K562 (cell line): ENCODE measurements around the gene RECQL5. TPM values are rescaled to one million over a fixed set of nuclear protein-coding genes. Genes with fewer than 3 reads are reported as not detected.

ENCODE experiments used
- ATAC-seq: fragments of 200-7000 bp; cut with Tn5 transposase; 3 replicates; pipeline ENCODE4 v1.9.1; 2020; ENCODE audit warnings: moderate library complexity
- BruUV-seq: library from RNA; stranded (reverse); fragments of 400-500 nt; replicated peaks from 2 replicates; lab custom pipeline; 2021; lab: Mats Ljungman, UMichigan
- CTCF ChIA-PET: fragments of 300-600 bp; formaldehyde crosslinking; extraction: SDS; loops from one replicate; lab custom pipeline; 2021; ENCODE audit warnings: low intra/inter-chr PET ratio; lab: Yijun Ruan, JAX
- POLR2A ChIA-PET: fragments of 300-600, 350-650 bp; sonication (Branson Sonifier 250); formaldehyde crosslinking; extraction: SDS; loops from one replicate; lab custom pipeline; 2021; ENCODE audit warnings: antibody characterized with exemption, inconsistent platforms; lab: Yijun Ruan, JAX
- DNase-seq, 4 experiments: peaks; one replicate each; pipeline versions ENCODE4 v3.0.0 to v3.0.0-alpha.2; 2011 to 2018; ENCODE audit warnings: low spot score in 3 of 4, mixed read lengths in 3 of 4; ENCODE audit errors: extremely low read depth in 1 of 4
- FAIRE-seq: peaks from 2 replicates; lab custom pipeline; 2011; peaks lifted over from hg19 to GRCh38; lab: Jason Lieb, UNC
- H2AFZ ChIP-seq: 2 replicates; pipeline ENCODE4 v1.6.0; 2011; ENCODE audit warnings: low read depth, low read length, control low read depth, inconsistent platforms
- H3K27ac ChIP-seq: fragments of 200-600 bp; 3 replicates; pipeline ENCODE4 v1.8.0; 2011; ENCODE audit warnings: low read depth, mild to moderate bottlenecking, control low read depth, inconsistent platforms, low read length, moderate library complexity, mixed read lengths; ENCODE audit errors: extremely low read depth
- H3K27me3 ChIP-seq, 2 experiments: fragments of 300-600 bp in 1 of 2; 2 replicates in 1 of 2; 3 replicates in 1 of 2; pipeline versions ENCODE4 v1.6.0 to v1.8.0; 2011; ENCODE audit warnings: inconsistent platforms in 2 of 2, low read length in 2 of 2, mild to moderate bottlenecking in 1 of 2, mixed read lengths in 1 of 2, moderate library complexity in 1 of 2; ENCODE audit not compliant: control insufficient read depth in 2 of 2, insufficient read depth in 2 of 2
- H3K36me3 ChIP-seq: fragments of 300-600 bp; 3 replicates; pipeline ENCODE4 v1.8.0; 2011; ENCODE audit warnings: mild to moderate bottlenecking, low read length, inconsistent platforms; ENCODE audit not compliant: control insufficient read depth, insufficient read depth
- H3K4me1 ChIP-seq, 2 experiments: fragments of 200-600 bp in 1 of 2; replicated peaks in 1 of 2; 2 replicates in 1 of 2; 3 replicates in 1 of 2; pipeline versions ENCODE4 v1.5.1 to v1.8.0; 2011; ENCODE audit warnings: inconsistent platforms in 2 of 2, low read length in 2 of 2, mild to moderate bottlenecking in 1 of 2, mixed read lengths in 1 of 2, moderate library complexity in 1 of 2; ENCODE audit not compliant: control insufficient read depth in 2 of 2, insufficient read depth in 2 of 2
- H3K4me2 ChIP-seq: 2 replicates; pipeline ENCODE4 v1.6.1; 2011; ENCODE audit warnings: low read length, control low read depth, inconsistent platforms, mixed read lengths; ENCODE audit not compliant: insufficient read depth
- H3K4me3 ChIP-seq: fragments of 200-600 bp; sonication (generic), shearing (Covaris generic); 2 replicates; pipeline ENCODE4 v1.5.1; 2016; ENCODE audit warnings: control low read depth, inconsistent platforms
- H3K79me2 ChIP-seq: fragments of 200-600 bp; 3 replicates; pipeline ENCODE4 v1.8.0; 2011; ENCODE audit warnings: low read length, inconsistent platforms; ENCODE audit not compliant: control insufficient read depth, insufficient read depth
- H3K9ac ChIP-seq, 2 experiments: 2 replicates each; pipeline versions ENCODE4 v1.6.0 to v1.6.1; 2011; ENCODE audit warnings: low read depth in 2 of 2, low read length in 2 of 2, control low read depth in 1 of 2, inconsistent platforms in 1 of 2, mild to moderate bottlenecking in 1 of 2, mixed read lengths in 1 of 2; ENCODE audit not compliant: insufficient read depth in 1 of 2
- H3K9me1 ChIP-seq: one replicate; pipeline ENCODE4 v1.6.0; 2011; ENCODE audit warnings: inconsistent platforms, mild to moderate bottlenecking, low read length, moderate library complexity; ENCODE audit not compliant: control insufficient read depth, insufficient read depth
- H3K9me3 ChIP-seq: replicated peaks from 2 replicates; pipeline ENCODE4 v1.5.1; 2011; ENCODE audit warnings: low read depth, low read length, inconsistent platforms; ENCODE audit not compliant: control insufficient read depth, insufficient read depth
- H4K20me1 ChIP-seq: replicated peaks from 2 replicates; pipeline ENCODE4 v1.6.1; 2011; ENCODE audit warnings: low read length, inconsistent platforms, mixed read lengths; ENCODE audit not compliant: control insufficient read depth, insufficient read depth
- BCOR ChIP-seq: fragments of 450-650 bp; IDR thresholded peaks from 2 replicates; pipeline ENCODE4 v1.6.1; 2016
- CREB1 ChIP-seq, 2 experiments: sonication (generic) in 1 of 2; formaldehyde crosslinking in 1 of 2; IDR thresholded peaks; 2 replicates each; pipeline versions ENCODE4 v1.6.1 to v1.8.0; 2012 to 2022; ENCODE audit warnings: inconsistent platforms in 1 of 2, mild to moderate bottlenecking in 1 of 2, missing genetic modification reagents in 1 of 2, moderate library complexity in 1 of 2
- KHSRP ChIP-seq: fragments of 450-650 bp; IDR thresholded peaks from 2 replicates; pipeline ENCODE4 v1.6.1; 2017
- POLR2G ChIP-seq: fragments of 200-400 bp; formaldehyde crosslinking; IDR thresholded peaks from 2 replicates; pipeline ENCODE4 v1.6.1; 2017; ENCODE audit warnings: low read depth, mild to moderate bottlenecking, antibody characterized with exemption, low read length, moderate library complexity
- STAG1 ChIP-seq: sonication (generic); formaldehyde crosslinking; IDR thresholded peaks from 2 replicates; pipeline ENCODE4 v1.5.0; 2020; ENCODE audit warnings: missing genetic modification reagents, borderline replicate concordance
- ZNF407 ChIP-seq: fragments of 450-650 bp; IDR thresholded peaks from 2 replicates; pipeline ENCODE4 v1.6.1; 2016; ENCODE audit warnings: low read depth
- WGBS: fragments of 100-300 bp; shearing (Covaris generic); methylation state at CpG from one replicate; pipeline ENCODE4 v1.1.6; 2016; ENCODE audit warnings: low coverage, mixed read lengths; ENCODE audit not compliant: insufficient coverage; ENCODE audit errors: missing lambda C conversion rate; 5-methylcytosine and 5-hydroxymethylcytosine counted together
- in situ Hi-C: fragments of 300-500 bp; cut with MboI; formaldehyde crosslinking; loops from 4 replicates; pipeline ENCODE4 v1.15.0; 2018; ENCODE audit warnings: inconsistent platforms, mixed read lengths
- intact Hi-C: fragments of 100-400 bp; cut with micrococcal nuclease; formaldehyde crosslinking; loops from 2 replicates; pipeline ENCODE4 v1.14.2; 2022
- polyA plus RNA-seq, 8 experiments: library from polyadenylated mRNA; depleted of rRNA in 4 of 8; stranded (reverse) in 5 of 8; unstranded in 3 of 8; fragments of >200 nt; fragmentation: Nextera tagmentation in 2 of 8; fragmentation: Illumina TruSeq in 1 of 8; extraction: Ambion mirVana in 2 of 8; extraction: Trizol in 1 of 8; gene quantifications; 2 replicates each; pipeline versions ENCODE4 v1.2.1 to v1.2.3, GENCODE V29; 2011 to 2014; ENCODE audit warnings: inconsistent platforms in 1 of 8, missing spikeins in 1 of 8
- total RNA-seq, 7 experiments: library from RNA; depleted of rRNA in 6 of 7; stranded (reverse); fragments of >200 nt in 6 of 7; fragmentation: Illumina TruSeq in 2 of 7; extraction: Trizol in 2 of 7; gene quantifications; 2 replicates each; pipeline versions ENCODE4 v1.2.1 to v1.2.3, GENCODE V29; 2011 to 2021; ENCODE audit warnings: low replicate concordance in 1 of 7

Gene RECQL5
- total and polyA plus RNA-seq, 9 of the 15 experiments (the other 6 are each of a cell fraction or from before 2014, with no cell fraction given): 4.1 to 34.8 (median 16.4) TPM

DNA sequence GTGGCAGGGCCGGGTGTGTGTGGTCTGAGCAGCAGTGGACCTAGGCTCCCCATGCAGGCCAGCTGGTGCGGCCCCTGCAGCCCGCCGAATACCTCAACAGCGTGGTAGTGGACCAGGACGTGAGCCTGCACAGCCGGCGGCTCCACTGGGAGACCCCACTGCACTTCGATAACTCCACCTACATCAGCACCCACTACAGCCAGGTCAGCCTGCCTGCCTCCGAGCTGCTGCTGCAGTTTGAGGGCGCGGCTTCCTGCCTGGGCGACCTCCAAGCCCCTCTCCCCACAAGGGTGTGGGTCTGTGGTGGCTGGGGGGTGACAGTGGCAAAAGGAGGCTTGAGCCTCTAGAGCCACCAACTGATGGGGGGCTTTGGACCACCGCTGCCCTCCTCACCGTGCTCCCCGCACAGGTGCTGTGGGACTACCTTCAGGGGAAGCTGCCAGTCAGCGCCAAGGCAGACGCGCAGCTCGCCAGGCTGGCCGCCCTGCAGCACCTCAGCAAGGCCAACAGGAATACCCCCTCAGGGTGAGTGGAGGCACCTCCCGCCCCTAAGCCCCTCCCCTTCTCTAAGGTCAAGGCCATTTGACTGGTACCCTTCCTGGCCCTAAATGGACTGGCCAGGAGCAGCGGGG lies 42.1 kb downstream of the RECQL5 start:
- no peaks in the 10 kb centered on the region for H3K9me3 ChIP-seq
- DNase-seq (no peak), ATAC-seq (no peak), FAIRE-seq (no peak)
- H3K27ac ChIP-seq: no peak overlapping the region
- CTCF ChIA-PET: no interaction called here
- H3K4me2 ChIP-seq: no peak overlapping the region
- peaks cover 1 to 27% of the 10 kb centered on the region in 2 experiments; a peak in 3 of 5 replicates for H3K27me3 ChIP-seq
- peaks cover 17% of the 10 kb centered on the region for H4K20me1 ChIP-seq
- no peak overlapping the region for H3K4me3 ChIP-seq
- H3K79me2 ChIP-seq: no peaks in the 10 kb centered on the region
- no peaks in the 10 kb centered on the region for H3K9me1 ChIP-seq
- H3K4me1 ChIP-seq: peaks cover 6 to 79% of the 10 kb centered on the region in 2 experiments; a peak in 4 of 5 replicates
- 62% methylated on average over 14 of the region's 23 CpGs for WGBS
- POLR2A ChIA-PET: interaction anchor here (0.5 to 2.1 kb wide), 9 partner anchors 9 to 1811 kb away, joined by 3 to 8 read pairs (median 3); no protein-coding TSS in a partner anchor
- H2AFZ ChIP-seq: no peak overlapping the region
- BruUV-seq: no TSS peak
- H3K9ac ChIP-seq: 0 out of 4 replicates have a peak overlapping the region, but pooled peaks of 1 of the 2 experiments have one; percentile 20
- H3K36me3 ChIP-seq: no peaks in the 10 kb centered on the region; the same call in 2 of the 3 replicates
- intact Hi-C loops (no loop called here), in situ Hi-C loops (no loop called here)
- TF ChIP-seq STAG1 (no peak), POLR2G (peak; percentile 42; the same call in 1 of the 2 replicates), KHSRP (no peak), BCOR (no peak), ZNF407 (no peak), CREB1 (IDR thresholded peaks at IDR 0.05) (no peak), CREB1 (CRISPR knock-in tag; IDR thresholded peaks at IDR 0.05) (no peak)
